GM19452 (cell line): Measurements from ENCODE around the gene PDE4D.
"Not testable (repeated sequence)": the region's sequence is repeated elsewhere in the genome, so short reads cannot be mapped to it uniquely, and the experiment has no call there.

Source experiments
- ATAC-seq: cut with Tn5 transposase; IDR thresholded peaks from one replicate; pipeline ENCODE4 v1.9.1; 2021; ENCODE audit not compliant: unreplicated experiment

The PDE4D gene

GRCh38 chr5:59001154-59001553, 892.4 kb downstream of the PDE4D start:
- ATAC-seq: no peak

GRCh38 chr5:59000211-59000610, 893.3 kb downstream of the PDE4D start:
- ATAC-seq: no peak

GRCh38 chr5:58999804-59000203, 893.7 kb downstream of the PDE4D start:
- no peak for ATAC-seq

- no peak for ATAC-seq
Measured at GRCh38 chr5:58998544-58998943, 895.0 kb downstream of the PDE4D start.

GRCh38 chr5:58995779-58996178, 897.7 kb downstream of the PDE4D start:
- ATAC-seq: not testable (repeated sequence)

- no peak for ATAC-seq
Measured at GRCh38 chr5:58993461-58993860, 900.1 kb downstream of the PDE4D start.

- ATAC-seq: no peak
Measured at GRCh38 chr5:58988938-58989337, 904.6 kb downstream of the PDE4D start.

GRCh38 chr5:58987193-58987592, 906.3 kb downstream of the PDE4D start:
- no peak for ATAC-seq

GRCh38 chr5:58986281-58986680, 907.2 kb downstream of the PDE4D start:
- no peak for ATAC-seq

GRCh38 chr5:58985759-58986158, 907.8 kb downstream of the PDE4D start:
- no peak for ATAC-seq

GRCh38 chr5:58985311-58985710, 908.2 kb downstream of the PDE4D start:
- no peak for ATAC-seq

GRCh38 chr5:58983526-58984452, 909.7 kb downstream of the PDE4D start:
- ATAC-seq: no peak

GRCh38 chr5:58980890-58981289, 912.6 kb downstream of the PDE4D start:
- no peak for ATAC-seq

GRCh38 chr5:58979090-58979489, 914.4 kb downstream of the PDE4D start:
- ATAC-seq: no peak

GRCh38 chr5:58974601-58975000, 918.9 kb downstream of the PDE4D start:
- no peak for ATAC-seq

GRCh38 chr5:58974083-58974482, 919.4 kb downstream of the PDE4D start:
- no peak for ATAC-seq

GRCh38 chr5:58972301-58972700, 921.2 kb downstream of the PDE4D start:
- no peak for ATAC-seq

- ATAC-seq: no peak
Measured at GRCh38 chr5:58970766-58971165, 922.8 kb downstream of the PDE4D start.

GRCh38 chr5:58969795-58970194, 923.7 kb downstream of the PDE4D start:
- no peak for ATAC-seq

GRCh38 chr5:58969253-58969652, 924.3 kb downstream of the PDE4D start:
- ATAC-seq: no peak

GRCh38 chr5:58968350-58968749, 925.2 kb downstream of the PDE4D start:
- no peak for ATAC-seq

- ATAC-seq: no peak
Measured at GRCh38 chr5:58967597-58968281, 925.8 kb downstream of the PDE4D start.
